ENCODE results near the gene CELF4. TPM values are rescaled to one million over a fixed set of nuclear protein-coding genes. Genes with fewer than 3 reads are reported as not detected.

The CELF4 gene
- total and polyA plus RNA-seq, 10 of the 15 experiments (the other 5 are each of a cell fraction or from before 2014, with no cell fraction given): 0.03 to 0.32 TPM; not detected in 8

DNA sequence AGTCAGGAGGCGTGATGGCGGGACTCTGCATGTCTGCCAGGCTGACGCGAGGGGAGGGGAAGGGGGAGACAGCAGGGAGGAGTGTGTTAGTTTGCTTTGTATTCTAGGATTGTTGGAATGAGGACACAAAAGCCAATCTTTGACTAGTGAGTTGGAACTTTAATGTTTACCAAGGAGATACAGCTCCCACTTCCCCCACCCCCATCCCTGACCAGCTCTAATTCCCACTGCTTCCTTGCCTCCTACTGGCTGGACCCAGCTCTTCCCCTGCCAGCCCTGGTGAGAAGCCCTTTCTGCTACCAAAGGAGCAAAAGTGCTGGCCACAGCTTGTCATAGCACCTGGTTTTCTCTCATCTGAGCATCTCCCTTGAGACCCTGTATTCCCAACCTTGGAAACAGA is 84.5 kb downstream of the CELF4 start:
- BruUV-seq (replicated peaks): no TSS peak
- no peak for FAIRE-seq
- RAD21 ChIA-PET (ENCODE audit: unreplicated experiment): no interaction called here
- Histone ChIP-seq H2AFZ (ENCODE audit: control insufficient read depth, low read depth, low read length) (no peak overlapping the region), H3K9ac (ENCODE audit: control insufficient read depth, insufficient read depth, low read length) (no peak overlapping the region), H3K36me3 (ENCODE audit: control insufficient read depth in 2 of 2, insufficient read depth in 2 of 2, low read length in 1 of 2) (no peaks in the 10 kb centered on the region), H3K9me3 (replicated peaks; ENCODE audit: control insufficient read depth, insufficient read depth, low read length) (no peaks in the 10 kb centered on the region), H3K79me2 (ENCODE audit: control insufficient read depth, insufficient read depth, low read length) (no peaks in the 10 kb centered on the region), H3K4me3 (no peak overlapping the region), H3K27me3 (replicated peaks in 1 of 2; ENCODE audit: control insufficient read depth in 2 of 2, insufficient read depth in 2 of 2, low read length in 1 of 2) (peaks cover 0 to 2% of the 10 kb centered on the region in 2 experiments; a peak in 2 of 4 replicates), H3K4me2 (ENCODE audit: control insufficient read depth, insufficient read depth) (no peak overlapping the region), H3K27ac (ENCODE audit: control insufficient read depth, insufficient read depth) (no peak overlapping the region), H3K4me1 (ENCODE audit: control insufficient read depth, insufficient read depth, low read length) (no peaks in the 10 kb centered on the region), H4K20me1 (ENCODE audit: control insufficient read depth, insufficient read depth) (no peaks in the 10 kb centered on the region)
- CTCF ChIA-PET: interaction anchor here (0.6 kb wide), 1 partner anchor 87 kb away, joined by 3 read pairs; no protein-coding TSS in a partner anchor
- DNase-seq (ENCODE audit: low read depth, low spot score): no peak
- TF ChIP-seq SREBF2 (IDR thresholded peaks at IDR 0.05; ENCODE audit: low read length): no peak
- TF ChIP-seq BRCA1 (IDR thresholded peaks at IDR 0.05; ENCODE audit: low read depth, low read length): no peak
- no peak for TF ChIP-seq ETV6 (conservative IDR thresholded peaks at IDR 0.05 in 1 of 2, IDR thresholded peaks at IDR 0.05 in 1 of 2; ENCODE audit: borderline replicate concordance in 1 of 2, low read depth in 1 of 2)
- TF ChIP-seq SPI1 (IDR thresholded peaks at IDR 0.05; ENCODE audit: borderline replicate concordance, insufficient read depth, low read depth, low read length): no peak
- TF ChIP-seq ZBTB11 (CRISPR knock-in tag; IDR thresholded peaks at IDR 0.05): no peak
- no peak for TF ChIP-seq PML (IDR thresholded peaks at IDR 0.05; ENCODE audit: low read length)
- TF ChIP-seq RUNX3 (IDR thresholded peaks at IDR 0.05; ENCODE audit: low read length): no peak
- TF ChIP-seq ZZZ3 (IDR thresholded peaks at IDR 0.05; ENCODE audit: control insufficient read depth, insufficient read length, low read depth): no peak
- TF ChIP-seq SUPT20H (IDR thresholded peaks at IDR 0.05; ENCODE audit: borderline replicate concordance, control insufficient read depth, low read depth, low read length): no peak
- no peak for TF ChIP-seq STAT1 (conservative IDR thresholded peaks at IDR 0.05)
- TF ChIP-seq SRF (IDR thresholded peaks at IDR 0.05; ENCODE audit: low read depth in 2 of 2, low read length in 2 of 2): no peak
- TF ChIP-seq NFYB (IDR thresholded peaks at IDR 0.05; ENCODE audit: insufficient read depth, low read depth, low read length): no peak
- TF ChIP-seq KLF5 (IDR thresholded peaks at IDR 0.05; ENCODE audit: partially characterized antibody): no peak
- TF ChIP-seq ESRRA (IDR thresholded peaks at IDR 0.05; ENCODE audit: low read length): no peak
- no peak for TF ChIP-seq POLR2A (IDR thresholded peaks at IDR 0.05; ENCODE audit: low read depth, low read length)
- TF ChIP-seq RB1 (IDR thresholded peaks at IDR 0.05; ENCODE audit: borderline replicate concordance): no peak
- no peak for TF ChIP-seq ZNF217 (IDR thresholded peaks at IDR 0.05)
- TF ChIP-seq, protein P1, sequence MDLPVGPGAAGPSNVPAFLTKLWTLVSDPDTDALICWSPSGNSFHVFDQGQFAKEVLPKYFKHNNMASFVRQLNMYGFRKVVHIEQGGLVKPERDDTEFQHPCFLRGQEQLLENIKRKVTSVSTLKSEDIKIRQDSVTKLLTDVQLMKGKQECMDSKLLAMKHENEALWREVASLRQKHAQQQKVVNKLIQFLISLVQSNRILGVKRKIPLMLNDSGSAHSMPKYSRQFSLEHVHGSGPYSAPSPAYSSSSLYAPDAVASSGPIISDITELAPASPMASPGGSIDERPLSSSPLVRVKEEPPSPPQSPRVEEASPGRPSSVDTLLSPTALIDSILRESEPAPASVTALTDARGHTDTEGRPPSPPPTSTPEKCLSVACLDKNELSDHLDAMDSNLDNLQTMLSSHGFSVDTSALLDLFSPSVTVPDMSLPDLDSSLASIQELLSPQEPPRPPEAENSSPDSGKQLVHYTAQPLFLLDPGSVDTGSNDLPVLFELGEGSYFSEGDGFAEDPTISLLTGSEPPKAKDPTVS (IDR thresholded peaks at IDR 0.05; ENCODE audit: low read depth, low read length): no peak
- TF ChIP-seq TAF1 (IDR thresholded peaks at IDR 0.05; ENCODE audit: borderline replicate concordance, low read depth, low read length): no peak
- ATAC-seq: no peak
- intact Hi-C loops (cut with micrococcal nuclease; ENCODE audit: unreplicated experiment) (no loop called here), in situ Hi-C loops (cut with MboI) (no loop called here)
- SMC1A ChIA-PET (ENCODE audit: uncharacterized antibody, unreplicated experiment): no interaction called here
- POLR2A ChIA-PET: no interaction called here
- WGBS (ENCODE audit: insufficient coverage, insufficient replicate concordance, low lambda C conversion rate, missing lambda C conversion rate): 33% methylated on average over 4 of the region's 4 CpGs

Measured in GM12878 (cell line).